ENCODE results near the gene TRPC1.

DNA sequence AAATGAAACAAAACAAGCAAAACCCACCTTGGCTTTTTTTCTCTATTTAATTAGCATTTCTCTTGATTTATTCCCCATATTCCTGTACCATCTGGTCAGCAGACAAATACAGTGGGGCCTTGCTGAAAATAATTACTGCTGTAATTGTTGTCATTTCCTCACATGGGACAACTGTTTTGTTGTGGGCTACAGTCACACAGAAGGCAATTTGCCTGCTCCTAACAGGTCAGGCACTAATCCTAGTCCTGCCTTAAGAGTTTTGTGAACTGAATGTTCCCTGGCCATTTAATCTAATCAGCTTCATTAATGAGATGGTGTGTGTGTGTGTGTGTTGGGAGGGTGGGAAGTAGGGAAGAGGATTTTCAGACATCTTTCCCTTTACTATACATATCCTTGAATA is 11.6 kb downstream of the TRPC1 start:
- no peak for TF ChIP-seq CTCF (conservative IDR thresholded peaks at IDR 0.05 in 1 of 2, IDR thresholded peaks at IDR 0.05 in 1 of 2; ENCODE audit: extremely low read depth in 1 of 2, insufficient read depth in 1 of 2, low read depth in 1 of 2, low read length in 2 of 2)
- no peak for TF ChIP-seq EZH2 (IDR thresholded peaks at IDR 0.05; ENCODE audit: borderline replicate concordance, low read length)
